OCI-LY1 (cell line): ENCODE results near the gene HOXA10.
A peak's percentile ranks its signal among the peaks of the same experiment; 100 is the strongest.

ENCODE experiments used
- H2AFZ ChIP-seq: fragments of 200-600 bp; sonication (generic), shearing (Covaris generic); 2 replicates; pipeline ENCODE4 v1.6.0; 2014; ENCODE audit warnings: antibody characterized with exemption, mild to moderate bottlenecking, low read length
- H3F3A ChIP-seq: fragments of 200-600 bp; sonication (generic), shearing (Covaris generic); 2 replicates; pipeline ENCODE4 v1.6.0; 2014; ENCODE audit warnings: mild to moderate bottlenecking, antibody characterized with exemption, low read length, moderate library complexity; ENCODE audit not compliant: insufficient read depth
- H3K27ac ChIP-seq: fragments of 200-600 bp; sonication (generic); 2 replicates; pipeline ENCODE4 v1.5.1; 2014; ENCODE audit warnings: low read length, mixed run types, mild to moderate bottlenecking, low read depth; ENCODE audit not compliant: poor library complexity, severe bottlenecking
- H3K27me3 ChIP-seq: fragments of 200-600 bp; sonication (generic); 2 replicates; pipeline ENCODE4 v1.6.0; 2014; ENCODE audit warnings: antibody characterized with exemption, mild to moderate bottlenecking, low read length, moderate library complexity; ENCODE audit not compliant: insufficient read depth
- H3K36me3 ChIP-seq: fragments of 200-600 bp; sonication (generic); 2 replicates; pipeline ENCODE4 v1.6.1; 2014; ENCODE audit warnings: mild to moderate bottlenecking, antibody characterized with exemption, low read length, moderate library complexity, mixed read lengths; ENCODE audit not compliant: insufficient read depth
- H3K4me1 ChIP-seq: fragments of 200-600 bp; sonication (generic); 2 replicates; pipeline ENCODE4 v1.5.1; 2014; ENCODE audit warnings: mild to moderate bottlenecking, low read length, moderate library complexity; ENCODE audit not compliant: insufficient read depth, severe bottlenecking
- H3K4me2 ChIP-seq: fragments of 200-600 bp; sonication (generic), shearing (Covaris generic); 2 replicates; pipeline ENCODE4 v1.6.1; 2014; ENCODE audit warnings: low read length
- H3K4me3 ChIP-seq: fragments of 200-600 bp; sonication (generic); 2 replicates; pipeline ENCODE4 v1.5.1; 2014; ENCODE audit warnings: low read length, low read depth, mild to moderate bottlenecking, mixed read lengths; ENCODE audit not compliant: poor library complexity, severe bottlenecking
- H3K79me2 ChIP-seq: fragments of 200-600 bp; shearing (Covaris generic); 2 replicates; pipeline ENCODE4 v1.6.1; 2016; ENCODE audit warnings: mixed run types, low read length, mixed read lengths; ENCODE audit not compliant: insufficient read depth
- H3K9ac ChIP-seq: fragments of 200-600 bp; sonication (generic), shearing (Covaris generic); 2 replicates; pipeline ENCODE4 v1.6.1; 2014; ENCODE audit warnings: mild to moderate bottlenecking, low read length, mixed read lengths
- H3K9me2 ChIP-seq: fragments of 200-600 bp; sonication (generic), shearing (Covaris generic); 2 replicates; pipeline ENCODE4 v1.6.1; 2014; ENCODE audit warnings: low read depth, mild to moderate bottlenecking, low read length, mixed read lengths
- H3K9me3 ChIP-seq: fragments of 200-600 bp; shearing (Covaris generic); 2 replicates; pipeline ENCODE4 v1.6.1; 2014; ENCODE audit warnings: low read length, mixed read lengths
- H4K20me1 ChIP-seq: fragments of 200-600 bp; sonication (generic), shearing (Covaris generic); 2 replicates; pipeline ENCODE4 v1.6.0; 2016; ENCODE audit warnings: mild to moderate bottlenecking, low read length; ENCODE audit not compliant: insufficient read depth
- CTCF ChIP-seq: fragments of 200-600 bp; sonication (generic), shearing (Covaris generic); IDR thresholded peaks from 2 replicates; pipeline ENCODE4 v1.5.1; 2017; ENCODE audit warnings: mild to moderate bottlenecking, antibody characterized with exemption, low read length, moderate library complexity, mixed read lengths
- EZH2 ChIP-seq: fragments of 200-600 bp; sonication (generic), shearing (Covaris generic); IDR thresholded peaks from 2 replicates; pipeline ENCODE4 v1.8.0; 2017; ENCODE audit warnings: borderline replicate concordance, mixed run types, mild to moderate bottlenecking, antibody characterized with exemption, low read length, moderate library complexity, mixed read lengths

HOXA10 gene

GRCh38 chr7:27203365-27203953 lies 29.3 kb upstream of the HOXA10 start:
- Histone ChIP-seq H3K4me1 (peaks cover 31% of the 10 kb centered on the region), H4K20me1 (no peaks in the 10 kb centered on the region), H3K9ac (no peak overlapping the region), H3K9me3 (no peaks in the 10 kb centered on the region), H3K4me3 (no peak overlapping the region), H3K36me3 (no peaks in the 10 kb centered on the region), H3K79me2 (no peaks in the 10 kb centered on the region), H3K4me2 (no peak overlapping the region), H3F3A (no peaks in the 10 kb centered on the region), H2AFZ (no peak overlapping the region), H3K27me3 (peaks cover 5% of the 10 kb centered on the region; the same call in 1 of the 2 replicates), H3K27ac (no peak overlapping the region), H3K9me2 (no peaks in the 10 kb centered on the region)
- TF ChIP-seq EZH2 (no peak), CTCF (no peak)

- TF ChIP-seq EZH2, result no peak
- no peak for TF ChIP-seq CTCF
- H3K9me2 ChIP-seq, result no peaks in the 10 kb centered on the region
- H3K36me3 ChIP-seq, result no peaks in the 10 kb centered on the region
- no peaks in the 10 kb centered on the region for H4K20me1 ChIP-seq
- peaks cover 32% of the 10 kb centered on the region for H3K4me1 ChIP-seq
- H3K27me3 ChIP-seq, result peaks cover 5% of the 10 kb centered on the region; the same call in 1 of the 2 replicates
- H2AFZ ChIP-seq, result no peak overlapping the region
- H3K4me3 ChIP-seq, result no peak overlapping the region
- H3K4me2 ChIP-seq, result no peak overlapping the region
- H3K27ac ChIP-seq, result no peak overlapping the region
- no peaks in the 10 kb centered on the region for H3F3A ChIP-seq
- no peak overlapping the region for H3K9ac ChIP-seq
- no peaks in the 10 kb centered on the region for H3K9me3 ChIP-seq
- no peaks in the 10 kb centered on the region for H3K79me2 ChIP-seq
These were observed 28.7 kb upstream of the HOXA10 start for GRCh38 chr7:27202862-27203134.

- H3K79me2 ChIP-seq, result no peaks in the 10 kb centered on the region
- H3F3A ChIP-seq, result no peaks in the 10 kb centered on the region
- H3K9me2 ChIP-seq, result no peaks in the 10 kb centered on the region
- no peaks in the 10 kb centered on the region for H3K9me3 ChIP-seq
- TF ChIP-seq CTCF (no peak), EZH2 (no peak)
- no peaks in the 10 kb centered on the region for H3K36me3 ChIP-seq
- no peak overlapping the region for H3K4me3 ChIP-seq
- H3K9ac ChIP-seq, result no peak overlapping the region
- H3K4me2 ChIP-seq, result peak overlapping the region; percentile 86
- peaks cover 5% of the 10 kb centered on the region; the same call in 1 of the 2 replicates for H3K27me3 ChIP-seq
- H3K27ac ChIP-seq, result no peak overlapping the region
- no peaks in the 10 kb centered on the region for H4K20me1 ChIP-seq
- H3K4me1 ChIP-seq, result peaks cover 32% of the 10 kb centered on the region
- H2AFZ ChIP-seq, result no peak overlapping the region
These were observed 28.1 kb upstream of the HOXA10 start for GRCh38 chr7:27202018-27202861.
